ENCODE results near the gene PLTP.

GRCh38 chr20:45888681-45889080 lies 23.3 kb downstream of the PLTP start:
- TF ChIP-seq POLR2A (IDR thresholded peaks at IDR 0.05): no peak
- no peak for TF ChIP-seq CTCF (IDR thresholded peaks at IDR 0.05)
- no peak for TF ChIP-seq EP300 (IDR thresholded peaks at IDR 0.05)
